Choroid plexus epithelial cell (primary cell): ENCODE measurements around the gene TMEM250.

Experiments
- DNase-seq: peaks from one replicate; pipeline ENCODE4 v3.0.0-alpha.2; 2010; ENCODE audit warnings: low read depth
- H3K4me3 ChIP-seq: 2 replicates; pipeline ENCODE4 v1.5.1; 2011; ENCODE audit warnings: low read depth, mild to moderate bottlenecking, control low read depth, low read length, moderate library complexity
- CTCF ChIP-seq: conservative IDR thresholded peaks from 2 replicates; pipeline ENCODE4 v1.5.1; 2011; ENCODE audit warnings: low read depth, mild to moderate bottlenecking, control low read depth, inconsistent platforms, low read length, moderate library complexity

TMEM250 gene

GRCh38 chr9:136136127-136136925 lies 17.7 kb upstream of the TMEM250 start:
- DNase-seq: no peak
- TF ChIP-seq CTCF: no peak
- no peak overlapping the region for H3K4me3 ChIP-seq

- DNase-seq: no peak
- no peak overlapping the region for H3K4me3 ChIP-seq
- no peak for TF ChIP-seq CTCF
Measured at GRCh38 chr9:136135326-136136126, 16.9 kb upstream of the TMEM250 start.

GRCh38 chr9:136133959-136134484 lies 15.3 kb upstream of the TMEM250 start:
- no peak for DNase-seq
- no peak overlapping the region for H3K4me3 ChIP-seq
- TF ChIP-seq CTCF: no peak

GRCh38 chr9:136133191-136133958 lies 14.7 kb upstream of the TMEM250 start:
- peak; percentile 47 for TF ChIP-seq CTCF

GRCh38 chr9:136132512-136133050 lies 13.9 kb upstream of the TMEM250 start:
- no peak overlapping the region for H3K4me3 ChIP-seq
- no peak for DNase-seq
- TF ChIP-seq CTCF: no peak

More at GRCh38 chr9:136133191-136133958, 14.7 kb upstream of the TMEM250 start:
- DNase-seq: peak; percentile 34
- H3K4me3 ChIP-seq: peak overlapping the region; percentile 40
